PC-9 (cell line): ENCODE measurements around the gene PACRG. TPM values are rescaled to one million over a fixed set of nuclear protein-coding genes. Genes with fewer than 3 reads are reported as not detected.

Experiments
- BruUV-seq: library from RNA; stranded (reverse); fragments of 400-500 nt; replicated peaks from 2 replicates; lab custom pipeline; 2021; lab: Mats Ljungman, UMichigan
- CTCF ChIA-PET: fragments of 300-600 bp; sonication (Branson Sonifier 250); formaldehyde crosslinking; loops from one replicate; lab custom pipeline; 2022; ENCODE audit warnings: antibody characterized with exemption; lab: Charles Lee
- POLR2A ChIA-PET: fragments of 300-600 bp; sonication (Branson Sonifier 250); formaldehyde crosslinking; loops from one replicate; lab custom pipeline; 2022; ENCODE audit warnings: antibody characterized with exemption; ENCODE audit not compliant: unreplicated experiment; lab: Charles Lee
- DNase-seq, 2 experiments: peaks; one replicate each; pipeline versions ENCODE4 v3.0.0 to v3.0.0-alpha.2; 2015 to 2022; ENCODE audit warnings: mixed read lengths in 1 of 2
- H2AFZ ChIP-seq: fragments of 200-600 bp; sonication (generic); 2 replicates; pipeline ENCODE4 v1.8.1; 2017; ENCODE audit warnings: antibody characterized with exemption
- H3F3A ChIP-seq: fragments of 200-600 bp; sonication (generic); 2 replicates; pipeline ENCODE4 v1.8.1; 2017; ENCODE audit warnings: antibody characterized with exemption, mild to moderate bottlenecking, low read depth; ENCODE audit not compliant: insufficient read depth
- H3K27ac ChIP-seq: fragments of 200-600 bp; sonication (generic); 2 replicates; pipeline ENCODE4 v1.6.1; 2016; ENCODE audit warnings: mixed run types
- H3K27me3 ChIP-seq: fragments of 200-600 bp; sonication (generic); 2 replicates; pipeline ENCODE4 v1.6.1; 2016; ENCODE audit warnings: low read depth, mixed run types; ENCODE audit not compliant: insufficient read depth
- H3K36me3 ChIP-seq: fragments of 200-600 bp; sonication (generic); 2 replicates; pipeline ENCODE4 v1.6.1; 2016; ENCODE audit warnings: low read depth, mixed run types
- H3K4me1 ChIP-seq: fragments of 200-600 bp; sonication (generic); replicated peaks from 2 replicates; pipeline ENCODE4 v1.6.1; 2016; ENCODE audit warnings: mixed run types; ENCODE audit not compliant: insufficient read depth
- H3K4me2 ChIP-seq: fragments of 200-600 bp; sonication (generic); 2 replicates; pipeline ENCODE4 v1.6.1; 2017; ENCODE audit warnings: mixed run types
- H3K4me3 ChIP-seq: fragments of 200-600 bp; sonication (generic); 2 replicates; pipeline ENCODE4 v1.6.1; 2016; ENCODE audit warnings: mixed run types
- H3K79me2 ChIP-seq: fragments of 200-600 bp; sonication (generic); 2 replicates; pipeline ENCODE4 v1.6.1; 2017; ENCODE audit warnings: low read depth, mixed run types
- H3K9me2 ChIP-seq: fragments of 200-600 bp; sonication (generic); 2 replicates; pipeline ENCODE4 v1.8.1; 2017; ENCODE audit warnings: mild to moderate bottlenecking; ENCODE audit not compliant: insufficient read depth
- H3K9me3 ChIP-seq: fragments of 200-600 bp; sonication (generic); 2 replicates; pipeline ENCODE4 v1.8.1; 2016; ENCODE audit warnings: low read depth; ENCODE audit not compliant: insufficient read depth
- H4K20me1 ChIP-seq: fragments of 200-600 bp; sonication (generic); 2 replicates; pipeline ENCODE4 v1.8.1; 2017; ENCODE audit not compliant: insufficient read depth
- EZH2 ChIP-seq: fragments of 200-600 bp; sonication (generic); IDR thresholded peaks from 2 replicates; pipeline ENCODE4 v1.8.0; 2017; ENCODE audit warnings: antibody characterized with exemption, low read depth
- intact Hi-C: fragments of 100-400 bp; cut with micrococcal nuclease; formaldehyde crosslinking; loops from one replicate; pipeline ENCODE4 v1.10.0; 2022; ENCODE audit not compliant: unreplicated experiment
- total RNA-seq: library from RNA; stranded (reverse); gene quantifications from 2 replicates; pipeline ENCODE4 v1.2.3, GENCODE V29; 2021
- TF ChIP-seq, protein P1 (sequence below): fragments of 200-600 bp; sonication (generic); conservative IDR thresholded peaks from 2 replicates; pipeline ENCODE4 v1.6.1; 2017; ENCODE audit warnings: mixed run types, antibody characterized with exemption, mild to moderate bottlenecking, moderate library complexity

PACRG gene
- total RNA-seq, 1 experiment from 2014 or later = not detected

GRCh38 chr6:163335671-163336545, 608.1 kb downstream of the PACRG start:
- no peaks in the 10 kb centered on the region for H3F3A ChIP-seq
- no peaks in the 10 kb centered on the region for H4K20me1 ChIP-seq
- H3K27ac ChIP-seq = no peak overlapping the region
- H3K4me1 ChIP-seq = peaks cover 5% of the 10 kb centered on the region
- no peaks in the 10 kb centered on the region for H3K36me3 ChIP-seq
- H3K9me2 ChIP-seq = no peaks in the 10 kb centered on the region
- intact Hi-C loops = no loop called here
- DNase-seq = no peak
- H3K9me3 ChIP-seq = no peaks in the 10 kb centered on the region
- no peaks in the 10 kb centered on the region for H3K27me3 ChIP-seq
- H2AFZ ChIP-seq = no peak overlapping the region
- ChIA-PET CTCF (no interaction called here), POLR2A (no interaction called here)
- TF ChIP-seq, protein P1, sequence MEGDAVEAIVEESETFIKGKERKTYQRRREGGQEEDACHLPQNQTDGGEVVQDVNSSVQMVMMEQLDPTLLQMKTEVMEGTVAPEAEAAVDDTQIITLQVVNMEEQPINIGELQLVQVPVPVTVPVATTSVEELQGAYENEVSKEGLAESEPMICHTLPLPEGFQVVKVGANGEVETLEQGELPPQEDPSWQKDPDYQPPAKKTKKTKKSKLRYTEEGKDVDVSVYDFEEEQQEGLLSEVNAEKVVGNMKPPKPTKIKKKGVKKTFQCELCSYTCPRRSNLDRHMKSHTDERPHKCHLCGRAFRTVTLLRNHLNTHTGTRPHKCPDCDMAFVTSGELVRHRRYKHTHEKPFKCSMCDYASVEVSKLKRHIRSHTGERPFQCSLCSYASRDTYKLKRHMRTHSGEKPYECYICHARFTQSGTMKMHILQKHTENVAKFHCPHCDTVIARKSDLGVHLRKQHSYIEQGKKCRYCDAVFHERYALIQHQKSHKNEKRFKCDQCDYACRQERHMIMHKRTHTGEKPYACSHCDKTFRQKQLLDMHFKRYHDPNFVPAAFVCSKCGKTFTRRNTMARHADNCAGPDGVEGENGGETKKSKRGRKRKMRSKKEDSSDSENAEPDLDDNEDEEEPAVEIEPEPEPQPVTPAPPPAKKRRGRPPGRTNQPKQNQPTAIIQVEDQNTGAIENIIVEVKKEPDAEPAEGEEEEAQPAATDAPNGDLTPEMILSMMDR = no peak
- TF ChIP-seq EZH2 = no peak
- BruUV-seq = no TSS peak
- H3K4me2 ChIP-seq = no peak overlapping the region
- H3K79me2 ChIP-seq = no peaks in the 10 kb centered on the region
- no peak overlapping the region for H3K4me3 ChIP-seq

GRCh38 chr6:163336961-163337360, 609.2 kb downstream of the PACRG start:
- intact Hi-C loops = no loop called here
- CTCF ChIA-PET = no interaction called here
- H4K20me1 ChIP-seq = no peaks in the 10 kb centered on the region
- H3K9me2 ChIP-seq = no peaks in the 10 kb centered on the region
- H3K9me3 ChIP-seq = no peaks in the 10 kb centered on the region
- no peaks in the 10 kb centered on the region for H3K36me3 ChIP-seq
- DNase-seq = no peak
- H3K4me1 ChIP-seq = peaks cover 5% of the 10 kb centered on the region
- H3F3A ChIP-seq = no peaks in the 10 kb centered on the region
- BruUV-seq = no TSS peak
- no peaks in the 10 kb centered on the region for H3K79me2 ChIP-seq
- no peak overlapping the region for H3K4me3 ChIP-seq
- TF ChIP-seq, protein P1 = no peak
- TF ChIP-seq EZH2 = no peak
- H2AFZ ChIP-seq = no peak overlapping the region
- POLR2A ChIA-PET = no interaction called here
- no peaks in the 10 kb centered on the region for H3K27me3 ChIP-seq
- H3K4me2 ChIP-seq = no peak overlapping the region
- no peak overlapping the region for H3K27ac ChIP-seq

- Histone ChIP-seq H3K4me2 (no peak overlapping the region), H4K20me1 (no peaks in the 10 kb centered on the region), H2AFZ (no peak overlapping the region), H3K9me2 (no peaks in the 10 kb centered on the region), H3K27ac (no peak overlapping the region), H3K9me3 (no peaks in the 10 kb centered on the region), H3K36me3 (no peaks in the 10 kb centered on the region), H3K4me1 (peaks cover 5% of the 10 kb centered on the region), H3F3A (no peaks in the 10 kb centered on the region), H3K4me3 (no peak overlapping the region), H3K27me3 (no peaks in the 10 kb centered on the region), H3K79me2 (no peaks in the 10 kb centered on the region)
- ChIA-PET POLR2A (no interaction called here), CTCF (no interaction called here)
- no TSS peak for BruUV-seq
- DNase-seq = peak in 1 of 2 experiments; percentile 58
- no peak for TF ChIP-seq EZH2
- TF ChIP-seq, protein P1 = no peak
- intact Hi-C loops = no loop called here
Measured at GRCh38 chr6:163337958-163338357, 610.2 kb downstream of the PACRG start.
